GF-D8 (cell line): ENCODE results near the gene PROK2.

ENCODE experiments used
- DNase-seq: peaks from one replicate; lab custom pipeline; 2025; lab: John Stamatoyannopoulos, UW

The PROK2 gene

DNA sequence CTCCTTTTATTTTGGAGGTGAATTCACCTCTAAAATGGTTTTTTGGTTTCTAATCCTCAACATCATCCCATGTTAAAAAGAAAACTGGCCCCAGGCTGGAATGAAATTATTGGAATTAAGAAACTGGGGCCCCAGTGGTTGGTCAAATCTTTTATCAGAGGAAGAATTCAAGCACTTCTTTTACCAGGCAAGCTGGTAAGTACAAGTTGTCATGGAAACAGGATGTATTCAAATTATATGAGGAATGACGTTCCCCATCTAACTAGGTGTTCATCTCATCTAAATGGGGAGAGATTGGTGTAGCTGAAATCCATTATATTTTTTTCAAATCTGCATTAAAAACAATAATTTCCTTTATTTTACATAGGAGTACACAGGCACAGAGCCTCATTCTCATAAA is 50.1 kb downstream of the PROK2 start:
- no peak for DNase-seq

DNA sequence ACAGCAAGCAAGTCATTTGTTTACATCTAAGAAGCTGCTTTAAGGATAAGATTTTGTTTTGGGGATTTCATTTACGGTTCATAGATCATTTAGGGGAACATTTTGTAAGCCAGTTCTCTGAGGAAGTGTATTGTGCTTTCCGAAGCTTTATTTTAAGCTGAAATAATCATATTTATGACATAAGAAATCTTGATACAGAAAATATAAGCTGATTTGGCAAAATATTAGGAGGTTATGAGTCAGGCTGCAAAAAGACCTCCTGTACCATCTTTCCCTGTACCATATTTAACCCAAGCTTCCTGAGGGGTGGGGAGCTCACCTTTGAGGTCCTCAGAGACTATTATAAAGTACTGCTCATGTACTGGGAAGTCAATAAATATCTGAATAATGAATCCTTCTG is 51.6 kb downstream of the PROK2 start:
- DNase-seq = no peak

- no peak for DNase-seq
Observed at GRCh38 chr3:71732637-71733036, 52.3 kb downstream of the PROK2 start.

DNA sequence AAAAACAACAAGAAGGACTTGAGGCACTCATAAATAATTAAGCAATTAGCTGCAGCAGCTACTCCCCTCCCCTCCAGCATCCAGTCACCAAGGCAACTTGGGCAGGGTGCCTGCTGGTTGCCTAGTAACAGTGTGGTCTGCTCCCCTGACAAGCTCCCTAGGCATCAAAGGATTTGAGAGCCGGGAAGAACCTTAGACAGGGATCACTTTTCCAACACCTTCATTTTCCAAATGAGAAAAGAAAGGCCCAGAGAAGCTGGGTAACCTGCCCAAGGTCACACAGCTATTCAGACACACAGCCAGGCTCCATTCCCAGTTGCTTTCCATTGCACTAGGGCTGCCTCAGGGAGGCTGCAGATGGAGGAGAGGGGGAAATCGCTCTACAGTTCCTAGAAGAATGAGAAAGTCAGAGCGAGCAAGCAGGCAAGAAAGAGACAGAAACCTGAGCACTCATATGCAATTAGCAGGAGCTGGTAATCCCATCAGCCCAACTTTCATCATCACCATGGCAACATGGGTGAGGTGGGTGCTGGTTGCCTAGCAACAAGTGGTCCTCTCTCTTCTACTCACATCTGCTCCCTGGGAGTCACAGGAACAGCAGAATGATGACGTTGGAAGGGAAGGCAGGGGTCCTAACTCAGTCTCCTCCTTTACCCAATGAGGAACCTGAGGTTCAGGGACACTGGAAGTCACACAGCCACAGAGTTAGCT is 56.2 kb downstream of the PROK2 start:
- DNase-seq = no peak

GRCh38 chr3:71726146-71726545 is 58.8 kb downstream of the PROK2 start:
- DNase-seq = no peak

DNA sequence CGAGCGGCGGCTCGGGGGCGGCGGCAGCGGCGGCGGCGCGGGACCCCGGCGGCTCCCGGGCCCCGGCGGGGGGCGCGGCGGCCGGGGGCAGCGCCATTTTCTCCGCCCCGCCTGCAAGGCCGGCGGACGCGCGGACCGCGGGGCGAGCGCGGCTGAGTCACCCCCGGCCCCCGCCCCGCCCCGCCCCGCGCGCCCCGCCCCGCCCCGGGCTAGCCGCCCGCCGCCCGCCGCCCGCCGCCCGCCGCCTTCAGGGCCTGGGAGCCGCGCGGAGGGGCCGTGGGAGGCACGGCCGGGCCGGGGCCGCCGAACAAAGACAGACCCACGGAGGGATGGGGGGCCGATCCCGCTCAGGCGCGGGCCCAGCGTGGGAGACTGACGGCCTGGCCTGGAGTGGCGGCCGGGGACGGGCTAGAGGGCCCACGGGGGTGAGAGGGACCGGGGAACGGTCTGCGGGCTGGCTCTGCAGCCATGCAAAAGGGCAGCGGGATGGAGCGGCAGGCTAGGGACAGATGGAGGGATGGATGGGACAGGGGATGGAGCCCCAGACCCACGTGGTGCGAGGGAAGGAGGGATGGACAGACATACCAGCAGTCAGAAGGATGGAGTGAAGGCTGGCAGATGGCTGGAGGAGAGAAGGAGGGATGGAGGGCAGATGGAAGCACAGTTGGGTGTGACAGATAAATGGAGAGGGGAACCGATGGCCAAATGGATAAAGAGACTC is 59.5 kb downstream of the PROK2 start, which contains the start of gene EIF4E3:
EIF4E3 (minus strand) TSS at position 132 of the 721 bp plus-strand sequence; CDS start at position 97, 35 bp downstream.
- no peak for DNase-seq

DNA sequence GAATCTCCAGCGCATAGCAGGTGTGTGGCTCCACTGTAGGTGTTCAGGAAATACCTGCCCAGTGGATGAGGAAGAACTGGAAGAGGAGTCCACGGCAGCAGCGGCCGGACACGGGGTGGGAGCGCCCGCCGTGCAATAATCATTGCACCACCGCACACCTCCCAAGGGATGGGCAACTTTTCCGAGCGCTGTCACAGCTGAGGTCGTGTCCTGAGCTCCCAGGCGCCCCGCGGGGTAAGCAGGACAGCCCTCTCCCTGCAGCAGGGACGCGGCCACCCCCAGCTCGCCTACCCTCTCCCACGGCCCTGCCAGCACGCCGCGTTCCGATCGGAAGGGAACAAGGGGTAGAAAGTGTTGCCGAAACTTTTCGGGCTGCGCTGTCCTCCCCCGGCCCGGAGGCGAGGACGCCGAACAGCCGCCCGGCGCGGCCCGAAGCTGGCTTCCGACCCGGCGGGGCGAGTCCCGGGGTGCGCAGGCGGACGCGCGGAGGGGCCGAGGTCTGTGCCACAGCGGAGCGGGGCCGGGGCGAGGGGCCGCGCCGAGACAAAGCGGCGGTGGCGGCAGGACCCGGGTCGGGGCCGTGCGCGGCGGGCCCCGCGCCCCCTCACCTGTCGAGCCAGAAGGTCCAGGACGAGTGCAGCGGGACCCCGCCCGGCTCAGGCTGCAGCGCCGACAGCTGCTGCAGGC is 60.2 kb downstream of the PROK2 start:
- DNase-seq = no peak

DNA sequence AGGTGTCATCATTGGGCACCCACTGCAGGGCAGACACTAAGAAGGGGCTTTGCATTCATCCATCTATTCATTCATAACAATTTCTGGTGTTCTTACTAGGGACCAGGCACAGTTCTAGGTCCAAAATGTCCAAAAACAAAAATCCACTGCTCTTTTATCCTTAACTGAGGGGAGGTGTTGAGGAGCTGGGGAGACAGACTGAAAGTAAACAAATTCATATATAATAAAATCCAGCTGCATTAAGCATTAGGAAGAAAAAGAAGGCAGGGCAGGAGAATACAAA is 60.8 kb downstream of the PROK2 start:
- no peak for DNase-seq

GRCh38 chr3:71723452-71724170 is 61.3 kb downstream of the PROK2 start:
- no peak for DNase-seq

DNA sequence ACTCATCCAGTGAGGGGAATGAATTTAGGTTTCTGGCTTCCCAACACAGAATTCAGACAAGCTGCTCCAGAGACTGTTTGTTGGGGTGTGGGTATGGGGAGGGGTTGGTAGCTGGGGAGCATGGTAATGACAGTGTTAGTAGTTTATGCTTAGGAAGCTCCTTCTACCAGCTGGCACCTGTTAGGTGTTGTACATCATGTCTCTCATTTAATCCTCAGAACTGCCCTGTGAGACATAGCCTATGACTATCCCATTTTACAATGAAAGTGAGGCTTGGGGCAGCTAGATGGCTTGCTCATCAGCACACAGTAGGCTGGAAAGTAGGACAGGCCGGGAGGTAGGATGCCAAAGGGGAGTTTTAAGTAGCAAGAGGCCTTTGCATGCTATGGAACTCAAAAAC is 62.3 kb downstream of the PROK2 start:
- no peak for DNase-seq
